ENCODE data around the gene COL10A1.
A peak's percentile ranks its signal among the peaks of the same experiment; 100 is the strongest.
"Not testable (repeated sequence)": the region's sequence is repeated elsewhere in the genome, so short reads cannot be mapped to it uniquely, and the experiment has no call there.

The COL10A1 gene

DNA sequence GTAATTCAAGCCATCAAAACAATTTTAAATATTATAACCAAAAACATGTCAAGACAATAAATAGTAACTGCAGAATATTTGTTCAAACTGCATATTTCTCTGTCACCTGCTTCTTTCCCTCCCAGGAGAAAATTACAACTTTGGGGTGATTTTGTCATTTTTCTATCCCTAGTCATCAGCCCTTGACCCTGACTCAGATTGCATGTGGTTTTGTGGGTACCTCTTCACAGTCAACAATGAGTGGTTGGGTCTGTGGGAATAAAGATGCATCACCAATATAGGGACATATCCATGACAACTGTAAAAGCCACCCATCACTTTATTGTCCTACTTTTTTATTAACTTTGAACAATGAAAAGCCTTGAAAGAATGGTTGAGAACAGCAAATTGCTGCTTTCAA lies 7.3 kb downstream of the COL10A1 start:
- DNase-seq: no peak

DNA sequence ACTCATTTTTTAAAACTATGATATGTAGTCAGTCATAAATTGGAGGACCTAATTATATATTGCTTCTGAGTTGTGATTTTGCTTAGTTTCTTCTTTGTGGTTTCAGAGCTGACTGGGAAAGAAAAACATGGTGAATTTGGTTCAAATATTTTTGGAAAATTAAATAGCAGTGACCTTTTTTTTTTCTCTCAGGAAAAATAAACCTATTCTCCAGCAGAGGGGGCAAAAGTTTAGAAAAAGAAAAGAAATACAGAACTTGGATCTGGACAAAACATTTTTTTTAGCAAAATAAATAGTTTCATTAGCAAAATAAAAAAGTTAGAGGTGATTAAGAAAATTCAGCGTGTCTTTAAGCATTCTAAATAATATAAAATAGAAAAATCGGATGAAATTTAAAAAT lies 10.2 kb downstream of the COL10A1 start:
- no peak for DNase-seq

DNA sequence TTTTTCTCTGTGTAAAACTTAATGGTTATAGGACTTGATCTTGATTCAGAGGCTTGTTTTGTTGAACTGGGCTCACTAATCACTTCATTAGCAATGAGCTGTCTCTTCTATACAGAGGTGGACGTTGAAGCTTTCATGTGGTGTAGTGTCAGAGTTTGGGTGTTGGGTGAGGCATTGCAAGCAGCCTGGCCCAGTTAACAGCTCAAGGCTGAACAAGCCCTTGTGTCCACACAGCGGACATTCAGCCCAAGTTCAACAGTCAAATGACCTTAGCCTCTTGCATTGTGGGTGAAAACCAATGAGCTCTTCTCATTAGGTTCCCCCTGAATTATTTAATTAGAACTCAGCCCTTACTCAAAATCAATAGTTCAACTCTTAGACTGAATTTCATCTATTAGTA lies 12.5 kb downstream of the COL10A1 start:
- DNase-seq: no peak

DNA sequence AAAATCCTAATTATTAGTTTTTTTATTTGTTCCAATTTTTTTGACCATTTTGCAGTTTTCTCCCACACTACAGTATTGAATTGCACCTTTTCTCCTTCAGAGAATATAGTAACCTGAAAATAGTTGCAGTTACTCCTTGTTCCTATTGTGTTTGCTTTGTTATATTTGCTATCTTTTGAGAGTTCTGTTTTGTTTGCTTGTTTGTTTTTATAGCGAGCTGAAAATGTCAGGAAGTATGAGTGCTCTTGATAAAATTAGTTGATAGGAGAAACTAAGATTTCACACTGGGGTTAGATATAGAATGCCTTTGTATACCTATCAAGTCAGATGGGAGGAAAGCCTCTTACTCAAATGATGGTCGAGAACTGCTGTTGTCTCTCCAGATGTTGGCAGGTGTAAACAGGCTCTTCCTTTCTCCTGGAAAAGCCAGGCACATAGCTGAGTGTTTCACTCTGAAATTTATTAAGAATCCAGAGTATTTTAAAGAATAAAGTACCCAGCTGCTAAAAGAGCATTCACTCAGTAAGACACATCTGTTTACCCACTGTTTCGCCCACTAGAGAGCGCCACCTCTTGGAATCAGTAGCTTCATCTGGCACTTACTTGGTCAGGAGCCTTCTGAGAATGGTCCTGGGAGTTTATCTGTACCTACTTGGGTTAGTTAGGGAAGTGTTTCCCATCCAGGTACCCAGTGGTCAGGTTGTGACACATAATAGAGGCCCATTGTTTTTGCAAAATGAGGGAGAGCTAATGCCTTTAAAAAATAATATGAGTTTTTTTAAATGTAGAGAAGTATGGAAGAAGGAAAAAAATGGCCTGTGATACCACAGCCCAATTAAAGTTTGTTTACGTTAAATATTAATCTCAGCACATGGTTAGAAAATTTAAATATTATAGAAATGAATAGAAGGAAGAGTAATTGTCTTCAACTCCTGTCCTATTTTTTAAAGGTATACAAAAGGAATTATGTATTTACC lies 14.1 kb downstream of the COL10A1 start:
- no peak for DNase-seq

DNA sequence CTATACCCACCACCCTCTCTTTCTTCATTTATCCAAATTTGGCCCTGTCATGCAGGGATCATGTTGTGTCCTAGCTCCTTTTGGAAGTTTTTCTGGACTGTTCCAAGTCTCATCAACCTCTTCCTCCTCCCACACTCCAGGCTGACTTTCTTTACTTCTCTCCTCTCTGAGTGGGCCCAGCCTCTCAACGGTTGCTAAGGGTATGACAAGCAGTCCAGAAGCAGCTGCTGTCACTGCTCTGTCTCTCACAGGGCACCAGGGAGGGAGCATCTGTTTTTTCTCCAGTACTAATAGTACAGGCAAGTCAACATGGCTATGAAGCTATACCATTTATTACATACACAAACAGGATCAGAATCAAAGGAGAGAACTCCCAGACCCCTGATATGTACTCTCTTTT lies 17.1 kb downstream of the COL10A1 start:
- no peak for DNase-seq

DNA sequence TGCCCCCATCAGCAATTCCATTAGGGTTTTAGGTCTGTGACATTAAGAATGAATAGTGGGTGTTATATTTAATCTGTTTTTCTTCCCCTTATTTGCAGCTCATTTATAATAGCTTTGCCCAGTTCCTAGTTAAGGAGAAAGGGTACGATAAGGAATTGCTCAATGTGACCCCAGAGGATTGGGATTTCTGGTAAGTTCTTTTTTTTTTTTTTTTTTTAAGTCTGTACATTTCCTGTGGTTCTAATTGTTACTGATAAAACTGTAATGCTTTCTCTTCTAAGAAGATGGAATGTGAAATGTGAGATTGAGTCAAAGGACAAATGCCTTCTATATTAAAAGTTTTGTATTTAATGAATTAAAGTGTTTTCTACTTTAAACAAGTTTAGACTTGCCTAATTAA lies 19.8 kb downstream of the COL10A1 start:
- DNase-seq: no peak

DNA sequence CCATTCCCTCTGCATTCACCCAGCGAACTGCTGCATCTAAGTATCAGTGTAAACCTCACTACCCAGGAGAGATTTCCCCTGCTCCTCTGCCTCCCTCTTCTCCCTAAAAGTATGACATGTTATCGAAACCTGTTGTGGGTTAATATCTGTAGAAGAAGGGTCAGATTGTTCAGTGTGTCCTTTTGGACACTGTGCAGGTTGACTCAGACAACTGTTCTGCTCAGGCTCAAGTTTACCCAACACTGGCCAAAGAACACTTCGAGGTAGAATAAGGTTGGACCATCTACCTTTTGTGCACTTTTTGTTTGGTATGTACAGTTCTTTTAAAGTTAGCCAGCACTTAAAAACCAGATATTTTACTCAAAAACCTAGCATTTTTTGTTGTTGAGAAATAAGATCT lies 20.7 kb downstream of the COL10A1 start:
- DNase-seq: no peak

DNA sequence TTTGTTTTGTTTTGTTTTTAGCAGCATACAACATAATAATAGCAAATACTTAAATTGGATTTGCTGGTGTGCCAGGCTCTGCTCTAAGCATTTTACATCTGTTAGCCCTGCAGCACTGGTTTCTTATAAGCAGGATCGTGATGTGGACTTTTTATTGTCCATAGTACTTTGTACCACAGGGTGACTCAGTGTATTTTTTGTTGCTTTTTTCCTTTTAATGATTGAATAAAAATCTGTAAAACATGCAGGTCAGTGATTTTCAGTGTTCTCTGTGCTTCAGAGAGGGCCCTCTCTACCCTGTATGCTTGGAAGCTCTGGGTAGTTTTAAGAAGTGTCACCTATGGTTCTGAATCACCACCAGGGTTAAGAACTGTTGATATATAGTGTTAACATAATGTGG lies 21.3 kb downstream of the COL10A1 start:
- no peak for DNase-seq

DNA sequence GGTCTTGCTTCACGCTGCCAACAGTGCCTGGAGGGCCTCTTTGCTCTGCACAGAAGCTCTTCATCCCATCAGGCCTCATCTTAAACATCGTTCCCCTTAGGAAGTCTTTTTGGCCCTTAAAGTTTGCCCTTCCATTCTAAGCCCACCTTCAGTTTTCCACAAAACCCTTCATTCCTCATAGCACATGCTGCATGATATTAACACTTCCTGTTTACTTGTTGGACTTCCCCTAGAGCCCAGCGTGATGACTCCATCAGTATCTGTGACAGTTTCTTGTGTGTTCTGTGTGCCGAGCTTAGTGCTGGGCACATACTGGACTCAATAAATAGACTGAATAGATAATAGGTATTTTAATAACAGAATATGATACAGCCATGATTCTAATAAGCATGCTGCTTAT lies 23.1 kb downstream of the COL10A1 start:
- DNase-seq: no peak

DNA sequence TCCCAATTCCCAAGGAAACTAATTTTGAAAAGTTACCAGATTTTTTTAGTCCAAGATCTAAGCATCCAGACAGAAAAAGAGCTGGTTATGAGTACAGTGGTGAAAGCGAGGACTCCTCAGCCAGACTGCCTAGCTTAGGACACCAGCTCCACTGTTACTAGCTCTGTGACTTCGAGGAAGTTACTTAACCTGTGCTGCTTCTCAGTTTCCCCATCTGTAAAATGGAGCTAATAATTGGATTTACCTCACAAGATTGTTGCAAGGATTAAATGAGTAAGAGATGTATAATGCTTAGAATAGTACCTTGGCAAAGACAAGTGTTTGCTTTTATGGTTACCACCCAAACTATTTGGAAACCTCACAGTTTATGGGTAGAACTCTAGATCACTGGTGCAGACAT lies 24.1 kb downstream of the COL10A1 start:
- DNase-seq: no peak

DNA sequence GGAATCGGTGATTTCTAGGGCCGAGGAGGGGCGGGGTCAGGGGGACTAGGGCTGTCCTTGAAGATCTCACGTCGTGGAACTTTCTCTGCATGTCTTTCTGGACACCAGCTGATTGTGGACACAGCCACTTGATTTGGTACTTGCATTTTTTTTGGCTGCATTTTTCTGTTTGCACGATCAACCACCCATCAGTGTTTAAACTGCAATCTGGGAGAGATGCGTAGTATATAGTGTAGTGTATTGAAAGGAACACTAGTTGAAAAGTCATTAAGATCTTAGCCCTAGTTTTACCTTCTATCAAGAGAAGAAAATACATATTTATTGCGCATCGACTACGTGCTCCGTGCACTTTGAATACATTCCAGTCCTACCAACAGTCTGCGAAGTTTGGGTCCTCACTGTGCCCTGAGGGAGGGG lies 24.6 kb downstream of the COL10A1 start:
- DNase-seq: no peak

DNA sequence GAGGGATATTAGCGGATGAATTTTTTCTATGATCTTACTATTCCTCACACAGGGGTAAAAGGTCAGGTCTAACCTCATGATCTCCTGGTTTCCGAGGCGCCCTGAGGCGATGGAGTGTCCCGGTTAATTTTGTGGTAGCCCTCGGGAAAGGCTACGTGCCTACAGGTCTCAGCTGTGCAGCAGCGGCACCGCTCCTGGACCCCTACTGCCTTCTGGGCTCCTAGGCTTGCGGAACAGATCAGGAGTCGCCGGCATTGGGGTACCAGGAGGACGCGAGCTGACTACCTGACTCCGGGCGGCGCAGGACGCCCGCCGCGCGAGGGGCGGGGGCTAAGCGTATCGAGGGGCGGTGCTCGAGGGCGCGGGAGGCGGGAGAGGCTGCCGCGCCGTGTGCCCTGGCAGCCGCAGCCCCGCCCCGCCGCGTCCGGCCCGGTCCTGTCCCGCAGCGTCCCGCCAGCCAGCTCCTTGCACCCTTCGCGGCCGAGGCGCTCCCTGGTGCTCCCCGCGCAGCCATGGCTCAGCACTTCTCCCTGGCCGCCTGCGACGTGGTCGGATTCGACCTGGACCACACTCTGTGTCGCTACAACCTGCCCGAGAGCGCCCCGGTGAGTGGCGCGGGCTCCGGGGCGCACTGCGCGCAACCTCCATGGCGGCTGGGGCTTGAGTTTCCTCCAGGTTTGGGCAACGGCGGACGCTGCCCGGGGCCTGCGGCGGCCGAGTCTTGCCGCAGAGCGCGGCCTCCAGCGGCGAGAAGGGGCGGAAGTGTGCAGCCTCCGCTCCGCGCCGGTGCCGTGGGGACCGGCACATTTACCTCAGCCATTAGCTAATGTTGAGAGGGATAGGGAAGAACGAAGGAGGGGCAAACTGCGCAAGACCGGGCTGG lies 25.3 kb downstream of the COL10A1 start, which contains the start of gene NT5DC1:
Gene NT5DC1 (plus strand): TSS at position 435 of the 883 bp plus-strand sequence. CDS start 78 bp downstream, at position 513.
- DNase-seq: peak; percentile 11 to 50

DNA sequence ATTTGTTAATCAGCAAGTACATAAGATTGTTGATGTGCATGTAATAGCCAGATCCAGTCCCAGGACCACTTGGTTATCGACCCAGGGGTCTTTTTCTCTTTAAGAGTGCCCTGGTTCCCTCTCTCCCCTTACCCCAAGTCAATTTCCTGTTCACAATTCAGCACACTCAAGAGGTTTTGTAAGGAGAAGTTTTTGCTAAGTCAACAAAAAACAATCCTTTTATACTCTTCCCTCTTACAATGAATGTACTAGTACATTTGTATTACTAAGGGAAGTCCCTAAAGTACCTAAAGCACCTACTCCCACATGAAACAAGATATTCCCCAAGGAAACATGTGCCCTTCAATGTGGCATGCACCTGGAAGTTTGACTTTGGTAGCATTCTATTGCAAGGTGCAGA lies 26.9 kb downstream of the COL10A1 start:
- DNase-seq: no peak

DNA sequence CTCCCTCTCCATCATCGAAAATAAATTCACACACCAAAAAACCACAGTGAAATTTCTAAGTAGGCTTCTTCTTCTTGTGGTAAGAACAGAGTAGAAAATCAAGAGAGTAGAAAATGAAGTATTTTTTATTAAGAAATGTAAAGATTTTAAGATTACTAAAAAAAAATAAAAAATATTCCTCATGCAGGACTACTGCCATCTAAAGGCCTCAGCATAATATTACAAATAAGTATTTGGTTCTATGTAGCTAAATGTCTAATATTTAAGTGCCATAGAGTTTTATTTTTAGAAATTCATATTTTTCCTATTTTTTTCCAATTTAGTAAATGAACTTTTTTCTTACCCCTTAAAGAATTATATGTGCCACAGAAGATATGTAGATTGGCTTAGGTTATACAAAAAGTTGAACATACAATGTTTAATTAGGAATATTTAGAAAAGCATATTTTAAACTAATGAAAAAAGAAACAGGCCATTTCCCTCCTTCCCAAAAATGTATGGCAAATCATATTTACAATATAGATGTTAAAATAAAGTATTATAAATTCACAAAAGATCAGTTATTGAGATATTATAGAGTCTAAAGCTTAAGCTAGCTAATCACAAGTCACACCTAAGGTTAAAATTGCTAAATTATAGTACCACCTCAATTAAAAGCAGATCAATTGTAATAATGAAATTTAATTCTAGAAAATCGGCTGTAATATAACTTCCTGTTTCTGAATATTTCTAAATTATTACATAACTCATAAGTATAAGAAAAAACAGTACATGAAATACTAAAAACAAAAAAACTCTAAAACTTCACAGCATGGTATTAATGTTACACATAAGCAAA lies 28.7 kb downstream of the COL10A1 start:
- no peak for DNase-seq

DNA sequence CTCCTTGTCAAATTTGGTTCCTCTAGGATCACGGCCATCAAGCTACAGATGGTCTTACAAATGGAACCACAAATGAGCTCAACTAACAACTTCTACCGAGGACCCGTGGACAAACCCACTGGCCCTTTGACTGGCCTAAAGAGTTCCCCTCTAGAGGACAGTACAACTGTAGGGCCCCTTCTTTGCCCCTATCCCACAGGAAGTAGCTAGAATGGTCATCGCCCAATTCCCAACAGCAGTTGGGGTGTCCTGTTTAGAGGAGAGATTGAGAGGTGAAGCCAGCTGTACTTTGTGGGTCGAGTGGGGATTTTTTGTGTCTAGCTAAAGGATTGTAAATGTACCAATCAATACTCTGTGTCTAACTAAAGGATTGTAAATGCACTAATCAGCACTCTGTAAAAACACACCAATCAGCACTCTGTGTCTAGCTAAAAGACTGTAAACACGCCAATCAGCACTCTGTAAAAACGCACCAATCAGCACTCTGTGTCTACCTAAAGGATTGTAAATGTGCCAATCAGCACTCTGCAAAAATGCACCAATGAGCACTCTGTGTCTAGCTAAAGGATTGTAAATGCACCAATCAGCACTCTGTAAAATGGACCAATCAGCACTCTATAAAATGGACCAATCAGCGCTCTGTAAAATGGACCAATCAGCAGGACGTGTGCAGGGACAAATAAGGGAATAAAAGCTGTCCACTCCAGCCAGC lies 29.7 kb downstream of the COL10A1 start:
- not testable (repeated sequence) for DNase-seq

DNA sequence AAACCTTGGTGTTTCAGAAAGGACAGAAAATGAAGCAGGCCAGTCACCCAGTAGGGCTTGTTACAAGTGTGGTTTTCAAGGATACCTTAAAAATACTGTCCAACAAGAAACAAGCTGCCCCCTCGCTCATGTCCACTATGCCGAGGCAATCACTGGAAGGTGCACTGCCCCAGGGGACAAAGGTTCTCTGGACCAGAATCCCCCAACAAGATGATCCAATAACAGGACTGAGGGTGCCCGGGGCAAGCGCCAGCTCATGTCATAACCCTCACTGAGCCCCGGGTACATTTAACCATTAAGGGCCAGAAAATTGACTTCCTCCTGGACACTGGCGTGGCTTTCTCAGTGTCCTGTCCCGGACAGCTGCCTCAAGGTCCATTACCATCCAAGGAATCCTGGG lies 31.9 kb downstream of the COL10A1 start:
- no peak for DNase-seq

DNA sequence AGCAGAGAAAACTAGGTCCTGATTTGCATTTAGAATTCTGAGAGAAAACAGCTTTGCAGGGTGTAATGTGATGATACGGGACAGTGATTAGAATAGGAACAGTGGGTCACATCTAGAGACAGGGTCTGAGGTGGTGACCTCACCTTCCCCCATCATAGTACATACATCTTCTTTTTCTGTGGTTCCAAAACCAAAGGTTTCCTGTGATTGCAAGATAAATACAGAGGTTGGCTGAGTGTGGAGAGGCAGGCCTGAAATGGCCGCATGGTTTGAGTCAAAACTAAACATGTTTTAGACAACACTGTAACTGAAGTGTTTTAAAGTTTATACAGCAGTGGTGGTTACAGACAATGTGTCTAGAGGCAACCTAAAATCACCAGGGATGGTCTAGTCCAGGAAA lies 35.7 kb downstream of the COL10A1 start:
- no peak for DNase-seq

DNA sequence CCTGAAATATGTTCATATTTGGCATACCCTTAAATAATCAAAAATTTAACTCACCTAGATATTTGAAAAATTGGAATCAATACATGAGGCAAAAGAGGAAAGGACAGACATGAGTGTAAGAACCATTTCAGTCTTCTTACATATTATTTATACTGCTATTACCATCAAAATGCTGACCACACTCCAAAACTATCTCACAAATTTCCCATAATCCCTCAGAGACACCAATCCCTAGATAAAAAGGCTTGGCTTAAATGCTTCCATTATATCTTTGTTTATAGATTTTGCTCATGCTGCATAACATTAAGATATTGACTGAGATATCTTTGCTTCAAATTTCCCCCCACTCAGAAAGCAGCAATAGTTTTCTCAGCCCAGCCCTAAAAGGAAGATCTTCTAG lies 37.0 kb downstream of the COL10A1 start:
- no peak for DNase-seq

DNA sequence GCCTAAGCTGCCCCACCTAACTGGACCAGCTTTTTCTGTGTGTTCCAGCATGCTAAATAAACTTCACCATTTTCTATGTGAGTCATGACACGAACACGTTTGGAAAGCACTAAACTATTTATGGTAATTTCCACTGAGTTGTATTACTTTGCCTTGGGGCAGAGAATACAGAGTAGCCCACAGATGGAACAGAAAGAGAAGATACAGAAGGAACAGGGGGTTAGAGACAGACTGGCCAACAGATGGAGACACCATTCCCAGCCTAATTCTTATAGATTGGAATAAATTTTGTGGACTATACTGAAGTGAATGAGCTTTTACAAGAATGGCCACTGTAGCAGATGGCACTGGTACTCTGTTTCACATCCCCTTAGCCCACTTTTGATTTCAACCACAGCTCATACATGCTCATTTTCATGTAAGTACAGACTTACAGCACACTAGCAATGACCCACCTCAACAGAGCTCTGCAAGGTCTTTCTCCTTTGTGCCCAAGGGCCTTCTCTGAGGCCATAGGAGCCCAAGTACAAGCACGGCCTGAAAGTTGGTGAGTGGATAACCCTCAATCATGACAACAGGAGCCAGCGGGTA lies 38.4 kb downstream of the COL10A1 start:
- no peak for DNase-seq

DNA sequence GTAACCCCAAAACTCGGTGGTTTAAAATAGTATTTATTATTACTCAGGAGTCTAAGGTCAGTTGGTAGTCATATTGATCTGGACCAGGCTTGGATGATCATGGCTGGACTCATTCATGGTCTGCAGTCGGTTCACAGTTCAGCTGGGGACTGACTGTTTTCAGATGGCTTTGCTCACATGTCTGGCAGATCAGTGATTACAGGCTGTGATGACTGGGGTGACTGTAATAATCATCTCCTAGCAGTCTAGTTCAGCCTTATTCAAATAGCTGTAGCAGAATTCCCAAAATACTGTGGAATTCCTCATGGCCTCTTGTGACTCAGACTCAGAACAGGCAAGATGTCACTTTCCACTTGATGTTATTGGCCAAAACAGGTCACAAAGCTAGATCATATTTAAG lies 41.6 kb downstream of the COL10A1 start:
- DNase-seq: no peak

DNA sequence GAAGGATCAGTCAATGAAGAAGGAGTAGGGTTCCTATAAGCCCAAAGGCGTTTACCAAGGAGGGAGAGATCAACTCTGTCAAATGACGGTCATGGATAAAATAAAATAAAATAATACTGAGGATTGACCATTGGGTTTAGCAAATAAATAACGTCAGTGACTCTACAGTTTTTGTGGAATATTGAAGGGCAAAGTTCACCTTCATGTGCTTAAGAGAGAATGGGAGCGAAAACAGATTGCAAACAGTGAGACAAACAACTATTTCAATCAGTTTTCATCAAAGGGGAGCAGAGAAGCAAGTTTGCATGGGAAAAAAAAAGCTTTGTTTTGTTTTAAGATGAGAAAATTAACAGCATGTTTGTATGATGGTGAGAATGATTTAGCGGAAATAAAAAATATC lies 42.9 kb downstream of the COL10A1 start:
- DNase-seq: no peak

DNA sequence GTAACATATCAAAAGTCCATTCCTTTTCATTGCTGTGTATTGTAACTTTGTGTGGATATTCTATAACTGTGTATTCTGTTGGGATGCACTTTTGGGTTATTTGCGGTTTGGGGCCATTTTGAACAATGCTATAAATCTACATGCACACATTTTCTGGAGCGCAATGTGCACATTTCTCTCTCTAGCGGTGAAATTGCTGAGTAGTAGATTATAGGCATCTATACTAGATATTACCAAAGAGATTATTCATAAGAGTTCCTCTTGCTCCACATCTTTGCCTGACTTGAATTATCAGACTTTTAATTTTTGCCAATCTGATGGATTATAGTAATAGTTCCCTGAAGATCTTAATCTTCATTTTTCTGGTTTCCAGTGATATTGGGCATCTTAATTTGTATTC lies 47.0 kb downstream of the COL10A1 start:
- DNase-seq: no peak

Data from cerebellar nuclear complex (tissue), 1 donor.